ENCODE results near the gene FCN3. TPM values are rescaled to one million over a fixed set of nuclear protein-coding genes. Genes with fewer than 3 reads are reported as not detected.

FCN3 gene
- total RNA-seq, 4 donors from 2014 or later = 2.0 to 247 (median 19.1) TPM

GRCh38 chr1:27368869-27369582, 5.6 kb downstream of the FCN3 start:
- no peak for TF ChIP-seq CTCF (IDR thresholded peaks at IDR 0.05; ENCODE audit: low read depth)

- no peak for TF ChIP-seq CTCF (IDR thresholded peaks at IDR 0.05; ENCODE audit: low read depth)
Measured at GRCh38 chr1:27367160-27367650, 7.4 kb downstream of the FCN3 start.

GRCh38 chr1:27366411-27367159, 8.0 kb downstream of the FCN3 start, which contains the start of gene MAP3K6:
MAP3K6 (minus strand) TSS chr1:27366961; CDS start chr1:27366597, 364 bp downstream.
- no peak for TF ChIP-seq CTCF (IDR thresholded peaks at IDR 0.05; ENCODE audit: low read depth)

GRCh38 chr1:27366113-27366410, 8.6 kb downstream of the FCN3 start:
- TF ChIP-seq CTCF (IDR thresholded peaks at IDR 0.05; ENCODE audit: low read depth) = no peak

GRCh38 chr1:27365372-27366112, 9.1 kb downstream of the FCN3 start:
- no peak for TF ChIP-seq CTCF (IDR thresholded peaks at IDR 0.05; ENCODE audit: low read depth)

GRCh38 chr1:27364696-27365371, 9.8 kb downstream of the FCN3 start:
- no peak for TF ChIP-seq CTCF (IDR thresholded peaks at IDR 0.05; ENCODE audit: low read depth)

Data from subcutaneous adipose tissue (tissue), 4 donors.